Measurements from ENCODE around the gene ULK3.

Gene ULK3

GRCh38 chr15:74793135-74794028 is 49.6 kb downstream of the ULK3 start:
- peak overlapping the region; percentile 49 for H3K4me3 Mint-ChIP-seq
- H3K9me3 Mint-ChIP-seq: no peaks in the 10 kb centered on the region
- H3K4me1 Mint-ChIP-seq: peaks cover 91% of the 10 kb centered on the region
- H3K27me3 Mint-ChIP-seq: no peaks in the 10 kb centered on the region
- peak overlapping the region; percentile 82 for H3K27ac Mint-ChIP-seq
- peaks cover 33% of the 10 kb centered on the region for H3K36me3 Mint-ChIP-seq
- ATAC-seq: no peak

GRCh38 chr15:74792227-74793016 is 50.5 kb downstream of the ULK3 start:
- Mint-ChIP-seq H3K4me3 (peak overlapping the region; percentile 75), H3K27ac (peak overlapping the region; percentile 82), H3K36me3 (peaks cover 27% of the 10 kb centered on the region), H3K27me3 (no peaks in the 10 kb centered on the region), H3K9me3 (no peaks in the 10 kb centered on the region), H3K4me1 (peaks cover 91% of the 10 kb centered on the region)
- ATAC-seq: no peak

GRCh38 chr15:74791667-74792066 is 51.3 kb downstream of the ULK3 start:
- Mint-ChIP-seq H3K4me1 (peaks cover 94% of the 10 kb centered on the region), H3K36me3 (peaks cover 27% of the 10 kb centered on the region), H3K27ac (peak overlapping the region; percentile 82), H3K4me3 (peak overlapping the region; percentile 75), H3K9me3 (no peaks in the 10 kb centered on the region), H3K27me3 (no peaks in the 10 kb centered on the region)
- ATAC-seq: no peak

- Mint-ChIP-seq H3K36me3 (peaks cover 23% of the 10 kb centered on the region), H3K4me1 (peaks cover 95% of the 10 kb centered on the region), H3K4me3 (peak overlapping the region; percentile 75), H3K27ac (peak overlapping the region; percentile 82), H3K27me3 (no peaks in the 10 kb centered on the region), H3K9me3 (no peaks in the 10 kb centered on the region)
- ATAC-seq: no peak
Measured at GRCh38 chr15:74791007-74791406, 51.9 kb downstream of the ULK3 start.

- ATAC-seq: peak; percentile 35
- peak overlapping the region; percentile 91 for H3K4me3 Mint-ChIP-seq
- H3K36me3 Mint-ChIP-seq: peaks cover 26% of the 10 kb centered on the region
- H3K27ac Mint-ChIP-seq: peak overlapping the region; percentile 82
- peaks cover 95% of the 10 kb centered on the region for H3K4me1 Mint-ChIP-seq
- no peaks in the 10 kb centered on the region for H3K27me3 Mint-ChIP-seq
- H3K9me3 Mint-ChIP-seq: no peaks in the 10 kb centered on the region
Measured at GRCh38 chr15:74790080-74790916, 52.7 kb downstream of the ULK3 start.

- H3K4me3 Mint-ChIP-seq: peak overlapping the region; percentile 91
- no peak for ATAC-seq
- H3K27ac Mint-ChIP-seq: peak overlapping the region; percentile 82
- H3K4me1 Mint-ChIP-seq: peaks cover 95% of the 10 kb centered on the region
- H3K36me3 Mint-ChIP-seq: peaks cover 32% of the 10 kb centered on the region
- H3K27me3 Mint-ChIP-seq: no peaks in the 10 kb centered on the region
- no peaks in the 10 kb centered on the region for H3K9me3 Mint-ChIP-seq
Measured at GRCh38 chr15:74789741-74790079, 53.2 kb downstream of the ULK3 start.

GRCh38 chr15:74789171-74789631 is 53.8 kb downstream of the ULK3 start:
- peak overlapping the region; percentile 82 for H3K27ac Mint-ChIP-seq
- no peaks in the 10 kb centered on the region for H3K27me3 Mint-ChIP-seq
- H3K4me1 Mint-ChIP-seq: peaks cover 96% of the 10 kb centered on the region
- peak overlapping the region; percentile 91 for H3K4me3 Mint-ChIP-seq
- no peaks in the 10 kb centered on the region for H3K9me3 Mint-ChIP-seq
- peak; percentile 44 for ATAC-seq
- peaks cover 36% of the 10 kb centered on the region for H3K36me3 Mint-ChIP-seq

GRCh38 chr15:74788683-74789151 is 54.2 kb downstream of the ULK3 start:
- H3K4me1 Mint-ChIP-seq: peaks cover 97% of the 10 kb centered on the region
- no peaks in the 10 kb centered on the region for H3K9me3 Mint-ChIP-seq
- H3K27me3 Mint-ChIP-seq: no peaks in the 10 kb centered on the region
- peaks cover 38% of the 10 kb centered on the region for H3K36me3 Mint-ChIP-seq
- H3K27ac Mint-ChIP-seq: peak overlapping the region; percentile 82
- H3K4me3 Mint-ChIP-seq: peak overlapping the region; percentile 91
- peak; percentile 68 for ATAC-seq

- Mint-ChIP-seq H3K4me3 (peak overlapping the region; percentile 91), H3K27me3 (no peaks in the 10 kb centered on the region), H3K36me3 (peaks cover 43% of the 10 kb centered on the region), H3K9me3 (no peaks in the 10 kb centered on the region), H3K4me1 (peaks cover 97% of the 10 kb centered on the region), H3K27ac (peak overlapping the region; percentile 82)
- peak; percentile 3 for ATAC-seq
Measured at GRCh38 chr15:74788042-74788682, 54.8 kb downstream of the ULK3 start.

- Mint-ChIP-seq H3K9me3 (no peaks in the 10 kb centered on the region), H3K4me3 (peak overlapping the region; percentile 91), H3K4me1 (peaks cover 90% of the 10 kb centered on the region), H3K36me3 (peaks cover 50% of the 10 kb centered on the region), H3K27ac (peak overlapping the region; percentile 82), H3K27me3 (no peaks in the 10 kb centered on the region)
- ATAC-seq: peak; percentile 81
Measured at GRCh38 chr15:74787251-74788041, 55.5 kb downstream of the ULK3 start.

- peak overlapping the region; percentile 91 for H3K4me3 Mint-ChIP-seq
- peak overlapping the region; percentile 82 for H3K27ac Mint-ChIP-seq
- no peak for ATAC-seq
- peaks cover 44% of the 10 kb centered on the region for H3K36me3 Mint-ChIP-seq
- H3K4me1 Mint-ChIP-seq: peaks cover 83% of the 10 kb centered on the region
- H3K27me3 Mint-ChIP-seq: no peaks in the 10 kb centered on the region
- H3K9me3 Mint-ChIP-seq: no peaks in the 10 kb centered on the region
Measured at GRCh38 chr15:74786551-74787165, 56.3 kb downstream of the ULK3 start.
